Stimulated activated CD4-positive, alpha-beta T cell treated with anti-CD3 and anti-CD28 coated beads, Interleukin-1b, Interleukin-23, amount 100 ng/mL, for 24 hours (primary cell): ENCODE data around the gene IGFBP6.

Experiments
- DNase-seq, 4 experiments: peaks; one replicate each; pipeline ENCODE4 v3.0.0-alpha.2; 2020; ENCODE audit warnings: low read depth in 4 of 4, low spot score in 1 of 4

The IGFBP6 gene, protein sequence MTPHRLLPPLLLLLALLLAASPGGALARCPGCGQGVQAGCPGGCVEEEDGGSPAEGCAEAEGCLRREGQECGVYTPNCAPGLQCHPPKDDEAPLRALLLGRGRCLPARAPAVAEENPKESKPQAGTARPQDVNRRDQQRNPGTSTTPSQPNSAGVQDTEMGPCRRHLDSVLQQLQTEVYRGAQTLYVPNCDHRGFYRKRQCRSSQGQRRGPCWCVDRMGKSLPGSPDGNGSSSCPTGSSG

DNA sequence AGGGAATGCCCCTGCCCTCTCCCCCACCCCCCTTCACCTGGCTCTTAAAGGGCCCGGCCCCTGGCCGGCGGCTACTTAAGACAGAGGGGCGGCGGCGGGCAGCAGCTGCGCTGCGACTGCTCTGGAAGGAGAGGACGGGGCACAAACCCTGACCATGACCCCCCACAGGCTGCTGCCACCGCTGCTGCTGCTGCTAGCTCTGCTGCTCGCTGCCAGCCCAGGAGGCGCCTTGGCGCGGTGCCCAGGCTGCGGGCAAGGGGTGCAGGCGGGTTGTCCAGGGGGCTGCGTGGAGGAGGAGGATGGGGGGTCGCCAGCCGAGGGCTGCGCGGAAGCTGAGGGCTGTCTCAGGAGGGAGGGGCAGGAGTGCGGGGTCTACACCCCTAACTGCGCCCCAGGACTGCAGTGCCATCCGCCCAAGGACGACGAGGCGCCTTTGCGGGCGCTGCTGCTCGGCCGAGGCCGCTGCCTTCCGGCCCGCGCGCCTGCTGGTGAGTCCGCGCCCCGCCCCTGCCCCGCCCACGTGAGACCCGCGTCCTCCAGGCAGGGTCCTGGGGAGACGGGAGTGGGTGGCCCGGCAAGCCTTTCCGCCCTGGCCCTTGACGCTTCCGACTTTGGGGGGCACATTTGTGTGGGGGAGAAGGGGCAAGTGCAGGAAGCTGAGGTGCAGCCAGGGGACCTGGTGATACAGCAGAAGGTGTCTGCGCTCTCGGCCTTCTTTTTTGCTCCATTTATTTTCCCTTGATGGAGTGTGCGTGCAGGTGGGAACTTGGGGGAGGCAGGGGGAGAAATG, at the start of gene IGFBP6:
Gene IGFBP6, plus strand, starts transcription at position 104 of the 790 bp plus-strand sequence. Its CDS starts 51 bp downstream, at position 155.
- DNase-seq, result peak in 2 of 4 experiments; percentile 37 to 61

DNA sequence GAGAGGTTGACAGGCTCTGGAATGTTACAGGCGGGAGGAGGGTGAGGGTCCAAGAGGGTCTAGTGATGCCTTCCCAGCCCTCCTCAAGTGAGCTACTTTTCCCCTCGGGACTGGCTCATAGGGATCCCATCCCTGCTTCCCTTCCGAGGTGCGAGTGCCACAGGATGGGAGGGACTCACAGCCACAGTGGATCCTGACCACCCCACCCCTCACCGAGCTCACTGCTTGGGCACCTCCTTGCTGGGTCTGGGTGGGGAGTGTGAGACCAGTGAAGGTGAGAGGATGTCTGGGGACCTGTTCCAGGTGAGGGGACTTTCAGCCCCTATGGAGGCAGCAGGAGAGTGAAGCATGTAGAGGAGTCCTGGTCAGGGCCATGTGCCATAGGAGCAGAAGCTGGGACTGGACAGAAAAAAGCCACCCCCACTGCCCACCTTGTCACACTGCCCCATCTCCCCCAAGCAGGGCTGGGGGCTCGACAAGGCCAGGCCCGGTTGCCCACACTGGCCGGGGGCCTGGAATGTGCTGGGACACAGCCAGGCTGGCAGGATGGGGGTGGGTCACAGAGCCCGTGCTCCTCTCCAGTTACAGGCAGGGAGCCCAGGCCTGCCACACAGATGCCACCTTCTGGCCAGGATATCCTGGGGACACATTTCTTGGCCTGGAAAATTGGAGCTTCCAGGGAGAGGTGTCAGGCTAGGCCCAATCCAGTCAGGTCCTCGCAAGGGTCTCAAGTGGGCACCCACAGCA, 49.3 kb upstream of the IGFBP6 start:
- no peak for DNase-seq

DNA sequence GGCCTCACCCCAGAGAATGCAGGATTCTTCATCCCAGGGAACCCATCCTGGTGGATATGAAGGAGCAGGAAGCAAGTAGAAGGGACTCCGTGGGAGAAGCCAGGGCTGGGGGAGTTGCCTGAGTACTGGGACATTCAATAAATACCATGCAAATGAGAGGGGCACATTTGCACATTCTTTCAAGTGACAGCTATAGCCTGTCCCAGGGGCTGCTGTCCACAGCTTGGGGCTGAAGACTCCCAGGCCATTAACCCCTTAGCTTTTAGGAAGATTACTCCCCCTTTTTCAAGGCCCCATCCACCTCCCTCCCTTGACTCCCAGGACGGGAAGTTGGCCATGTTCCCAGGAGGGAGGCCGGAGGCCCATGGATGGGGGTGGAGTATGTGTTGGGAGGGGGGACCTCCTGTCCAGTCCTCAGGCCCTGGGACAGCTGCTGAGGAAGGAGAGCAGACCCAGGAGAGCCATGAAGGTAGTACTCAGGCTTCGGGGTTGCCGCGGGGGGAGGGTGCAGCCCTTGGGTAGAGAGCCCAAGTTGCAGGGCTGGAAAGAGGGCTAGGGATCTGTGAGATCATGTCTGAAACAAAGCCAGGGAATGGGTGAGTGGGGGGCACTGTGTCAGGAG, 48.6 kb upstream of the IGFBP6 start:
- DNase-seq, result no peak

DNA sequence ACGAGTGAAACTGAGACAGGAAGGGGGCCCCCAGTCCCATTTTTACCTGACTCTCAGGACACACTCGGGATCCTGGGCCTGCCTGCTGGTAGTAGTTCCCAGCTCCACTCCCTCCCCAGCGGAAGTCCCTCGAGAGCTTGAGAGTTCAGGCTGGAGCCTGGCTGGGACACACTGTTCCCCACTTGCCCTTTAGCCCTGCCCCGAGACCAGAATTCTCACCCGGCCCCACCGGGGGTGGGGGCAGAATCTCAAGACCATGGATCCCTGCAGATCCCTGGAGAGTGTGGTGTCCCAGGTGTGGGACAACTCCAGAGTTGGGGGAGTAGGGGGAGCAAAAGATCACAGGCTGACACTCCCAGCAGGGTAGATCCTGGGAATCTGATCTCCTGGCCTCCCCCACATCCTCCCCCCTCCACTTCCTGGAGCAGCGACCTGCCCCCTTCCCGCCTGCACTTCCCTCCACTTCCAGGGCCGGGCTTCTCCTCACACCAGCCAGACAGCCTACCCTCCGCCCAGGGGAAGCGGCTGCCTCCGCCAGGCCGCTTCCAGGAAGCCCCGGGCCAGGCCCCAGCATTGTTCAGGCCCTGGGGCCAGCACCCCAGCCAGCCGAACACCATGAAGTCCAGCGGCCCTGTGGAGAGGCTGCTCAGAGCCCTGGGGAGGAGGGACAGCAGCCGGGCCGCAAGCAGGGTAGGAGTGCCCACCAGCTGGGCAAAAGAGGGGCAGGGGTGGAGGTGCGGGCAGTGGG, 47.7 kb upstream of the IGFBP6 start, which contains the start of gene TNS2:
Gene TNS2, plus strand, starts transcription at position 495 of the 748 bp plus-strand sequence. Its CDS starts 121 bp downstream, at position 616.
- DNase-seq, result no peak

DNA sequence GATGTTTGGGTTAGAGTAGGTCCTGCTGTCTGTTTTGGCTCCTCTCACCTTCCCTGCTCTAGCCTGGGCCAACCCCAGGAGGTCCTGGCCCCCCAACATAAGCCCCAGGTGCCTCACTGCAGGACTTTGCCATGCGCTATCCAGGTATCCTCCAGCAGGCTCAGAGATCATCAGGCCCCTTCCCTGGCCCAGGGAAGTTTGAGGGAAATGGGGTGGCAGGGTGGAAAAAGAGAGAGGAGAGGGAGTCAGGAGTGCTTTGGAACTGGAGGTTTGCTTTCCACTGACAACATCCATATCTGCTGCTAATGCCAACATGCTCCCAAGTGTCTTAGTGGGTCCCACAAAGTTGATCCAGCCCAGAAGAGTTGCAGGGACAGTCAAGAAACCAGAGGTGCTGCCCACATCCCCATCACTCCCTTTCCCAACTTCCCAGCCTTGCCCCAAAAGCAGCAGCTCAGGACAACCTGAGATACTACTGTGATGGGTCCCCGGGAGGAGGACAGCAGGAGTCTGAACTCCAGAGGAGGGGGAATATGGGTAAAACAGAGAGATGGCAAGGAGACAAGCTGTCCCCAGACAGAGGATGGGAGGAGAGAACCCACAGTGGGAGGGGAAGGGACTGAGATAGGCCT, 46.9 kb upstream of the IGFBP6 start:
- no peak for DNase-seq

DNA sequence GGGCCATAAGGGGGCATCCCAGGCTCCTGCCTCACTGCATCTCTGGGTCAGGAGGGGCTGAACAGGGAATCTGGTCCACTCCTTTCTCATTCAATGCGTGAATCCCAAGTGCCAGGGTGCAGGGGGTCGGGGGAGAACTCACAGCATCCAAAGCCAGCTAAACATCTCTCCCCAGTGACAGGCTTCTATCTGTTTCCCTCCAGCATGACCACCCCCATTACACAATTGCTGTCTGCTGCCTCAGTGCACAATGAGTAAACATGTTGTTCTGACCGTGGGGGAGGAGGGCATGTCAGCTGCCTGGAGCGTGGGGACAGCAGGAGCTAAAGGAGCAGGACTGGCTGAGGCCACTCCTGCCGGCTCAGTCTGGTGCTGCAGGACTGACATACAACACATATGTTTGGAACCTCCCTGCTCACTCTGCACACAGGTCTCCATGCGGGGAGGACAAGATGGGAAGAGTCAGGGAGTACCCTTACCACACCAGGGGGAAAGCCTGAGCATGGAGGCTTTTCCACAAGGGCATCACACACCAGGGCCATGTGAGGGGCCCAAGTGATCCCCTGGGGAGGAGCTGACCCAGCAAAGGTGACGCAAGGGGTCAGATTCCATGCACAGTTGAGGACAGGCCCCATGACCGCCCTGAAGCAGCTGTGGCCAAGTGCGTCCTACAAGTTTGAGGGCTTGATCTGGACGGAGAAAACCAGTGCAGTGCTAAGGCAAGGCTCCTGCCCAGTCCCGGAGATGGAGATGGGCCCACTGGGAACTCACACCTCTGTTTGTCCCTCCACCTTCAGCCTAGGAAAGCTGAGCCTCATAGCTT, 46.2 kb upstream of the IGFBP6 start:
- DNase-seq, result no peak

DNA sequence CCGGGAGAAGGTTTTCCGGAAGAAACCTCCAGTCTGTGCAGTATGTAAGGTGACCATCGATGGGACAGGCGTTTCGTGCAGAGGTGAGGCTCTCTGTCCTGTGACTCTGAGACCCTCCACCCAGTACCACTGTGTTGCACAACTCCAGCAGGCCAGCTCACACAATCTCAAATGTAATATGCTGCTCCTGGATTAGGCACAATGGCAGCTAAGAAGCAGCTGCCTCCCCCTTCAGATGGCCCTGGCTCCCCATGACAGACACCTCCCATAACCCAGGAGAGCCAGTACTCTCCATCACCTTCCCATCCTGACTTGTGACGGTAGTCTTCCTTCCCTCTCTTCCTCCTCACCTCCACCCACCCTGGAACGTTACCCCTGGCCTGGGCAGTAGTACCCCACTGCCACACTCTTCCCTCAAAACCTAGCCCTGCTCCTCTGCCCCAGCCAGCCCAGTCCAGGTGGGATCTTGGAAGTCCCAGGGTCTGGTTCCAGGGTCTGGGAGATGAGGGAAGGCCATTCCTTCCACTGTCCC, 45.5 kb upstream of the IGFBP6 start:
- no peak for DNase-seq

DNA sequence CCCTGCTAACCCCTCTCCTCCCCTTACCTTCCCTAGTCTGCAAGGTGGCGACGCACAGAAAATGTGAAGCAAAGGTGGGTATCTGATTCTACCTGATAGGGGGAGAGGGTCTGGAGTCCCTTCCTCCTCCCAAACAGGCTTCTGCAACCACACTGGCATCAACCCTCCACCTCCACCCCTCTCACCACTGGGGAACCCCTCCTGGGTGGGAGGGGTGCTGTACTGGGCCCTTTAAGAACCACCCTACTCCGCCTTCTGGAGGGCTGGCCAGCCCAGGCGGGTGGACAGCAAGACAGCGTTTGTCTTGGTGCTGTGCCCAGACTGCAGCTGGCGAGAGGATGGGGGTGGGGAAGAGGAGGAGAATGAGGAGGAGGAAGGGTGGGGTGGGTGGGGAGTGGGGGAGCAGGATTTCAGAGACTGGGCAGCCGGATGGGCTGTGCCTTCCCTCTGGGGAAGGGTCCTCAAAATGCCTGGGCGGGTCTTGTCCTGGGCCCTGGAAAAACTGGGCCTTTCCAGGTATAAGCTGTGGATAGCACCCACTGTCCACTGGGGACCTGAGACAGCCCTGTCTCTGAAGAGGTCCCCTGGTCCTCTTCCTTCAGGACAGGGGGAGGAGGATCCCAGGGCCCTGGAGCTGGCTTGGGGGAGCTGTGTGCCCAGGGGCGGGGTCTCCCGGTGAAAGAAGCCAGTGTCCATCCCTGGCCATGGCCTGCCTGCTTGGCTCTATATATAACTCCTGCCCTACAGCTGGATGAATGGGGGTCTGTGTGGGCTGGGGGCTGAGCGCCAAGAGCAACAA, 44.8 kb upstream of the IGFBP6 start:
- no peak for DNase-seq

DNA sequence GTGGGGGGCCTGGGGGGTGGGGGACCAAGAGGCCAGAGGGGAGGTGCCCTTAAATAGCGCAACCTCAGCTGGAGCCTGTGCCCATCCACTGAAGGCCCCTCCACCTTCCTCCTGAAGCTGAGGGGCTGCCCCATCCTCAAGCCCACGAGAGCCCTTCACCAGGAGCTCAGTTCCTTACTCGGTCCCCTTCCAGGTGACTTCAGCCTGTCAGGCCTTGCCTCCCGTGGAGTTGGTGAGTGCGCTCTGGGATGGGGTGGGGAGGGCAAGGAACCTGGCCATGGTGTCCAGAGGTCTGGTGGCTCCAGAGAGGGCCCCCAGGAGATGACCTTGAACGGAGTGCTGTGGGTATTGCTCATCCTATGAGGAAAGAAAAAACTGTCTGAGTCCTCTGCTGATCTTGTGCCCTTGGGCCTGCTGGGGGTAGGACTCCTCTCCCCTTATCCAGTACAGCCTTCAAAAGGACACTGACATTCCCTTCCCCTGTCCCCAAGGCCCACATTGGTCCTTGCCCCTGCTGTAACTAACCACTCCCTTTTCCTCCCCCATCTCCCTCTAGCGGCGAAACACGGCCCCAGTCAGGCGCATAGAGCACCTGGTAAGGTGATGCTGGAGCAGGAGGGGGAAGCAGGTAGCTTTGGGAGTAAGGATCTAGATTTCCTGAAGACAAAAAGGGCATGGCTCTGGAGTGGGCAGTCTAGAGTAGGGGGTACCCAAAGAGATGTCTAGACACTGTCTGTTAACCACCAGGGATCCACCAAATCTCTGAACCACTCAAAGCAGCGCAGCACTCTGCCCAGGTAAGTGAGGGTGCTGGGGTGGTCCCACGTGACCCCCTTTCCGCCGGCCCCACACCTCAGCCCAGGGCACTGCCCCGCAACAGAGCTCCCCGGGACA, 44.0 kb upstream of the IGFBP6 start:
- DNase-seq, result peak in 2 of 4 experiments; percentile 20 to 26

DNA sequence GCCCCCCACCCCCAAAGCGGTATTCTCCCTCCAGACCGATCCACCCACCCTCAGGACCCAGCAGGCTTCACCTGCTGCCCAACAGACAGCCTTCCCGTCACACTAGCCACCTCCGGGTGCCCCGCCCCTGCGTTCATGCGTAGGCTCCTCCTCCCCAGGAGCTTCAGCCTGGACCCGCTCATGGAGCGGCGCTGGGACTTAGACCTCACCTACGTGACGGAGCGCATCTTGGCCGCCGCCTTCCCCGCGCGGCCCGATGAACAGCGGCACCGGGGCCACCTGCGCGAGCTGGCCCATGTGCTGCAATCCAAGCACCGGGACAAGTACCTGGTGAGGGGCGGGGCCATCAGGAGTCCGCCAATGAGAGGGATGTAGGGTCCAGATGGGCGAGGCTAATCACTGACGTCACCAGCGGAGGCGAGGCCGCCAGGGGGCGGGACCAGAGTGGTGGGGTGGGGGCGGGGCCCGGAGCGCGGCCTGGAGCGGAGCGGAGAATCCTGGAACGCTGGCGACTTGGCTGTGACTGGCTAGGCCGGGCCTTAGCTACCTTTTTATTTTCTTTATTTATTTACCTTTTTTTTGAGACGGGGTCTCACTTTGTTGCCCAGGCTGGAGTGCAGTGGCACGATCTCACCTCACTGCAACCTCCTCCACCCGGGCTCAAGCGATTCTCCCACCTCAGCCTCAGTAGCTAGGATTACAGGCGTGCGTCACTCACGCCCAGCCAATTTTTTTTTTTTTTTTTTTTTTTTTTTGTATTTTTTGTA, 43.2 kb upstream of the IGFBP6 start:
- DNase-seq, result peak; percentile 86 to 91 (median 87)

DNA sequence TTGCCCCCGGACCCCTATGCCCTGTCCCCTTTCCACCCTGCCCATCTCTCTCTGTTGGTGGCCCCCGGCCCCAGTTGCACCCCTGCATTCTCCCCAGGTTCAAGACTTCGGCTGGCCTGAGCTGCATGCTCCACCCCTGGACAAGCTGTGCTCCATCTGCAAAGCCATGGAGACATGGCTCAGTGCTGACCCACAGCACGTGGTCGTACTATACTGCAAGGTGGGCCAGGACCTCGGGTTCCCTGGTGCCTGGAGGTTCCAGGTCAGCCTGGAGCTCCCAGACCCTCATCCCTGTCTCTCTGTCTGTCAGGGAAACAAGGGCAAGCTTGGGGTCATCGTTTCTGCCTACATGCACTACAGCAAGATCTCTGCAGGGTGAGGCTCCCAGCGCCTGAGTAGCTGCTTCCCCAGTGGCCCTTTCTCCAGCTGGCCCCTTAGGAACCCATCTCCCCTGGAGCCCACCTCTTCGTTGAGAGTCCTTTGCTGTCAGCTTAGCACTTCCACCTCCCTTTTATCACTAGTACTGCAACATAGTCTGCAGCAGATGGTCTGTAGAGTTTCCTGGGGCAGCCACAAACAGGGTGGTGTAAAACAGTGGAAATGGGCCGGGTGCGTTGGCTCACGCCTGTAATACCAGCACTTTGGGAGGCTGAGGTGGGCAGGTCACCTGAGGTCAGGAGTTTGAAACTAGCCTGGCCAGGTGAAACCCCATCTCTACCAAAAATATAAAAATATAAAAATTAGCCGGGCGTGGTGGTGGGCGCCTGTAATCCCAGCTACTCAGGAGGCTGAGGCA, 41.8 kb upstream of the IGFBP6 start:
- no peak for DNase-seq

DNA sequence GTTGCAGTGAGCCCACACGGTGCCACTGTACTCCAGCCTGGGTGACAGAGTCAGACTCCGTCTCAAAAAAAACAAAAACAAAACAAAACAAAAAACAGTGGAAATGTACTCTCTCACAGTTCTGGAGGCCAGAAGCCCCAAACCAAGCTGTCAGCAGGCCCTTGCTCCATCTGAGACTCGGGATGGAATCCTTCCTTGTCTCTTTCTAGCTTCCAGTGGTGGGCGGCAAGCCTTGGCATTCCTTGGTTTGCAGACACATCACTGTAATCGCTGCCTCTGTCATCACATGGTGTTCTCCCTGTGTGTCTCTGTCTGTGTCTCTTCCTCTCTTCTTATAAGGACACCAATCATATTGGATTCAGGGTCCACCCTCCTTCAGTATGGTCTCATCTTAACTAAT, 41.2 kb upstream of the IGFBP6 start:
- DNase-seq, result no peak

DNA sequence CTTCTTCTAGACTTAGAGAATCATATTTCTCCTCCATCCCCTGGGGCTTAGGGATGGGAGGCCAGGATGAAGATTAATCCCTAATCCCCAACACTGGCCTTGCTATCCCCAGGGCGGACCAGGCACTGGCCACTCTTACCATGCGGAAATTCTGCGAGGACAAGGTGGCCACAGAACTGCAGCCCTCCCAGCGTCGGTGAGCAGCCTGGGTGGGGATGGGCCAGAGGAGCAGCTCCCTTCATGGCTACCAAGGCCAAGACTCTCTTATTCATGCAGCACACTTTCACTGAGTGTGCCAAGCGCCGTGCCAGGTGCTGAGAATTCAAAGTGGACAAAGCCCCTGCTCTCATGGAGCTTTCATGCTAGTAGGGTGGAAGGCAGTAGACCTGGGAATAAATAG, 40.6 kb upstream of the IGFBP6 start:
- no peak for DNase-seq

DNA sequence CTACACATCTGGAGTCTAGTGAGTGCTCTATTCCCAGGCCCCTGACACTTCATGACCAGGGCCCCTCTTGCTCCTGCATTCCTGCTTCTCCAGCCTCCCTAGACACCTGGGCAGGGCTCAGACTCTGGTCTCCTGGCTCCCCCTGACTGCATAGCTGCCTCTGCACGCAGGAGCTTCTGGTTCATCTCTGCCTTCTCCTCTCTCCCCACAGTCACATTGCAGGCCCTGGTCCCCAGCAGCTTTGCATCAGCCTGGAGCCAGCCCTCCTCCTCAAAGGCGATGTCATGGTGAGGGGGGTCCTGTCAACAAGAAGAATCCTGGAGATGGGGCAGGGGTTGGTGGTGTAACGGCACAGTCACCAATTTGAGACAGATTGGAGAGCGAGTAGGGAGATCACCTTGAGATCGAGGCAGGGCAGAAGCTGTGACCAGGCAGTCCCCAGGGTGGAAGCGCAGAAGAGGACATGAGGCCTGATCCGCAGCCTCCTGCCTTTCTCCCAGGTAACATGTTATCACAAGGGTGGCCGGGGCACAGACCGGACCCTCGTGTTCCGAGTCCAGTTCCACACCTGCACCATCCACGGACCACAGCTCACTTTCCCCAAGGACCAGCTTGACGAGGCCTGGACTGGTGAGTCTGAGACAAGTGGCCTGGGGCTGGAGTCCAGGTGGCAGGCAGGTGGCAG, 39.5 kb upstream of the IGFBP6 start:
- DNase-seq, result no peak
